Right lobe of liver (tissue), 6 donors: ENCODE measurements around the gene ABL1. TPM values are rescaled to one million over a fixed set of nuclear protein-coding genes. Genes with fewer than 3 reads are reported as not detected.

Source experiments
- ATAC-seq, 4 donors: fragments of 200-7000 bp; cut with Tn5 transposase; one replicate each; pipeline ENCODE4 v1.9.1; 2020; ENCODE audit warnings: mild to moderate bottlenecking in 4 of 4, moderate library complexity in 4 of 4
- DNase-seq, 3 donors: peaks; one replicate each; pipeline ENCODE4 v3.0.0-alpha.2; 2020
- H3K27ac ChIP-seq, 3 donors: fragments of 200-600 bp; one replicate each; pipeline ENCODE4 v1.8.0; 2022
- H3K27me3 ChIP-seq, 2 donors: fragments of 200-600 bp; one replicate each; pipeline ENCODE4 v1.8.0; 2022
- H3K36me3 ChIP-seq, 4 donors: fragments of 200-600 bp; sonication (generic) in 1 of 4; one replicate each; pipeline versions ENCODE4 v1.5.1 to v1.8.0; 2017 to 2022; ENCODE audit warnings: control low read depth in 1 of 4
- H3K4me1 ChIP-seq, 4 donors: fragments of 200-600 bp; sonication (generic) in 1 of 4; one replicate each; pipeline versions ENCODE4 v1.5.1 to v1.8.0; 2017 to 2022; ENCODE audit warnings: control low read depth in 1 of 4
- H3K4me3 ChIP-seq, 3 donors: fragments of 200-600 bp; one replicate each; pipeline ENCODE4 v1.8.0; 2022
- H3K9me3 ChIP-seq, 4 donors: fragments of 200-600 bp; sonication (generic) in 1 of 4; one replicate each; pipeline versions ENCODE4 v1.5.1 to v1.8.0; 2017 to 2022; ENCODE audit warnings: control low read depth in 1 of 4
- POLR2A ChIP-seq: fragments of 450-650 bp; IDR thresholded peaks from one replicate; pipeline ENCODE4 v1.6.1; 2017; ENCODE audit warnings: antibody characterized with exemption, mild to moderate bottlenecking
- WGBS: methylation state at CpG from one replicate; pipeline ENCODE4 v1.1.6; 2018; ENCODE audit warnings: low coverage, low lambda C conversion rate; ENCODE audit not compliant: insufficient coverage; ENCODE audit errors: missing lambda C conversion rate; 5-methylcytosine and 5-hydroxymethylcytosine counted together
- intact Hi-C, 2 donors: fragments of 100-400 bp; cut with DNase I; formaldehyde crosslinking; loops; one replicate each; pipeline versions ENCODE4 v1.11.2 to v1.14.1; 2022
- total RNA-seq, 6 experiments: library from RNA; depleted of rRNA in 2 of 6; stranded (reverse); fragments of >200 nt in 2 of 6; fragmentation: NEBNext Ultra II Directional in 3 of 6; extraction: Animal tissue kit (Norgen Biotek cat#: 25700) in 3 of 6; gene quantifications; one replicate each; pipeline versions ENCODE4 v1.1.0 to v1.2.4, GENCODE V29; 2016 to 2023
- TF ChIP-seq, protein P1 (sequence below), 4 donors: fragments of 200-600 bp in 3 of 4; fragments of 450-650 bp in 1 of 4; IDR thresholded peaks; one replicate each; pipeline versions ENCODE4 v1.5.1 to v1.8.0; 2016 to 2022; ENCODE audit warnings: antibody characterized with exemption in 4 of 4, mild to moderate bottlenecking in 2 of 4
- donor health status: DM: no; HTN: yes; CAD: no.
- donor health status: DM: no; HTN: no; CAD: no.
- donor health status: DM: no; HTN: no; CAD: no.
- donor health status: DM: no; HTN: yes; CAD: no.
- donor health status: DM: no; HTN: yes; CAD: no.

The ABL1 gene
- total RNA-seq, 6 experiments from 2014 or later: 17.0 to 25.8 (median 18.8) TPM

- Histone ChIP-seq H3K9me3 (no peaks in the 10 kb centered on the region), H3K36me3 (no peaks in the 10 kb centered on the region), H3K4me3 (no peak overlapping the region), H3K27ac (no peak overlapping the region), H3K4me1 (peaks cover 0 to 19% (median 0%) of the 10 kb centered on the region in 4 donors), H3K27me3 (no peaks in the 10 kb centered on the region)
- no peak for ATAC-seq
- intact Hi-C loops: no loop called here
- TF ChIP-seq, protein P1, sequence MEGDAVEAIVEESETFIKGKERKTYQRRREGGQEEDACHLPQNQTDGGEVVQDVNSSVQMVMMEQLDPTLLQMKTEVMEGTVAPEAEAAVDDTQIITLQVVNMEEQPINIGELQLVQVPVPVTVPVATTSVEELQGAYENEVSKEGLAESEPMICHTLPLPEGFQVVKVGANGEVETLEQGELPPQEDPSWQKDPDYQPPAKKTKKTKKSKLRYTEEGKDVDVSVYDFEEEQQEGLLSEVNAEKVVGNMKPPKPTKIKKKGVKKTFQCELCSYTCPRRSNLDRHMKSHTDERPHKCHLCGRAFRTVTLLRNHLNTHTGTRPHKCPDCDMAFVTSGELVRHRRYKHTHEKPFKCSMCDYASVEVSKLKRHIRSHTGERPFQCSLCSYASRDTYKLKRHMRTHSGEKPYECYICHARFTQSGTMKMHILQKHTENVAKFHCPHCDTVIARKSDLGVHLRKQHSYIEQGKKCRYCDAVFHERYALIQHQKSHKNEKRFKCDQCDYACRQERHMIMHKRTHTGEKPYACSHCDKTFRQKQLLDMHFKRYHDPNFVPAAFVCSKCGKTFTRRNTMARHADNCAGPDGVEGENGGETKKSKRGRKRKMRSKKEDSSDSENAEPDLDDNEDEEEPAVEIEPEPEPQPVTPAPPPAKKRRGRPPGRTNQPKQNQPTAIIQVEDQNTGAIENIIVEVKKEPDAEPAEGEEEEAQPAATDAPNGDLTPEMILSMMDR (IDR thresholded peaks at IDR 0.05): no peak
- no peak for TF ChIP-seq POLR2A
- no peak for DNase-seq
- 84% methylated on average over 6 of the region's 9 CpGs for WGBS
Measured at GRCh38 chr9:130843049-130843908, 8.2 kb downstream of the ABL1 start.

DNA sequence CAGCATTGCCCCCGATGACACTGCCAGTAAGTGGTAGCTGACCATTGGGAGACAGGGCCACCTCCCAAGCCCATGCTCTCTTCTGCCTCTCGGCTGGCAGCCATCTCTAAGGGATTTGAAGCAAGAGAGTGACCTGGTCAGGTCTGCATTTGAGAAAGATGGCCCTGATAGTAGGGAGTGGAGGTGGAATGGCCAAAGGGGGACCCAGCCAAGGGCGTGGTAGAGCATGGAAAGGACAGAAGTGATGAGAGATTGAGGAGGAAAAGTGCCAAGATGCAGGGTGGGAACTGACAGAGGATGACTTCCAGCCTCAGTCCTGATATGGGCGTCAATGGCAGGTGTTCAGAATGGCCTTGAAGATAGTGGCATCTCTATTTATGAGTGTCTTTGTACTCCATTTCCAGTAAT lies 9.0 kb downstream of the ABL1 start:
- no peak for DNase-seq
- no peak overlapping the region for H3K4me3 ChIP-seq
- TF ChIP-seq, protein P1 (IDR thresholded peaks at IDR 0.05): no peak
- TF ChIP-seq POLR2A: no peak
- WGBS: 97% methylated on average over 3 of the region's 4 CpGs
- H3K27ac ChIP-seq: no peak overlapping the region
- ATAC-seq: no peak
- H3K36me3 ChIP-seq: no peaks in the 10 kb centered on the region
- intact Hi-C loops: no loop called here
- H3K27me3 ChIP-seq: no peaks in the 10 kb centered on the region
- H3K4me1 ChIP-seq: peaks cover 0 to 19% (median 0%) of the 10 kb centered on the region in 4 donors
- no peaks in the 10 kb centered on the region for H3K9me3 ChIP-seq

GRCh38 chr9:130845254-130845653 lies 10.2 kb downstream of the ABL1 start:
- Histone ChIP-seq H3K4me1 (peaks cover 0 to 19% (median 0%) of the 10 kb centered on the region in 4 donors), H3K36me3 (no peaks in the 10 kb centered on the region), H3K4me3 (no peak overlapping the region), H3K27me3 (no peaks in the 10 kb centered on the region), H3K27ac (peak overlapping the region in 2 of 3 donors; percentile 13 to 39), H3K9me3 (no peaks in the 10 kb centered on the region)
- ATAC-seq (no peak), DNase-seq (no peak)
- intact Hi-C loops: no loop called here
- WGBS: 72% methylated on average over 10 of the region's 10 CpGs
- TF ChIP-seq POLR2A: no peak
- TF ChIP-seq, protein P1 (IDR thresholded peaks at IDR 0.05): no peak

- intact Hi-C loops: no loop called here
- Histone ChIP-seq H3K4me3 (no peak overlapping the region), H3K4me1 (peaks cover 0 to 19% (median 0%) of the 10 kb centered on the region in 4 donors), H3K9me3 (no peaks in the 10 kb centered on the region), H3K27ac (peak overlapping the region; percentile 24 to 83 (median 52)), H3K36me3 (no peaks in the 10 kb centered on the region), H3K27me3 (no peaks in the 10 kb centered on the region)
- WGBS: 67% methylated on average over 7 of the region's 7 CpGs
- ATAC-seq (peak in 1 of 4 donors; percentile 7), DNase-seq (no peak)
- TF ChIP-seq POLR2A: no peak
- TF ChIP-seq, protein P1 (IDR thresholded peaks at IDR 0.05): no peak
Measured at GRCh38 chr9:130845901-130846481, 10.9 kb downstream of the ABL1 start.
